Keratinocyte (primary cell): ENCODE results near the gene TMEM132C. TPM values are rescaled to one million over a fixed set of nuclear protein-coding genes. Genes with fewer than 3 reads are reported as not detected.

Experiments
- DNase-seq: peaks from one replicate; pipeline ENCODE4 v3.0.0-alpha.2; 2011; ENCODE audit warnings: low read depth, missing footprints, low spot score
- FAIRE-seq: peaks from 2 replicates; lab custom pipeline; 2011; peaks lifted over from hg19 to GRCh38; lab: Jason Lieb, UNC
- H2AFZ ChIP-seq: 2 replicates; pipeline ENCODE4 v1.6.0; 2012; ENCODE audit warnings: low read length, control low read depth, inconsistent platforms; ENCODE audit not compliant: control insufficient read depth
- H3K27ac ChIP-seq: 2 replicates; pipeline ENCODE4 v1.5.1; 2011; ENCODE audit warnings: low read length; ENCODE audit not compliant: control insufficient read depth, insufficient read depth
- H3K27me3 ChIP-seq: 3 replicates; pipeline ENCODE4 v1.6.0; 2011; ENCODE audit warnings: low read length; ENCODE audit not compliant: control insufficient read depth, insufficient read depth; ENCODE audit errors: extremely low read depth
- H3K36me3 ChIP-seq, 2 experiments: 2 replicates in 1 of 2; 3 replicates in 1 of 2; pipeline ENCODE4 v1.5.1; 2011; ENCODE audit warnings: low read length in 2 of 2, mild to moderate bottlenecking in 1 of 2; ENCODE audit not compliant: control insufficient read depth in 2 of 2, insufficient read depth in 2 of 2; ENCODE audit errors: extremely low read depth in 1 of 2
- H3K4me1 ChIP-seq: 3 replicates; pipeline ENCODE4 v1.5.1; 2011; ENCODE audit warnings: low read length; ENCODE audit not compliant: control insufficient read depth, insufficient read depth; ENCODE audit errors: extremely low read depth
- H3K4me2 ChIP-seq: 3 replicates; pipeline ENCODE4 v1.6.0; 2011; ENCODE audit warnings: low read depth, low read length; ENCODE audit not compliant: control insufficient read depth, insufficient read depth; ENCODE audit errors: extremely low read depth
- H3K4me3 ChIP-seq, 3 experiments: fragments of 200-600 bp in 1 of 3; sonication (generic) in 1 of 3; 2 replicates in 2 of 3; 3 replicates in 1 of 3; pipeline ENCODE4 v1.5.1; 2011 to 2016; ENCODE audit warnings: low read length in 3 of 3, mild to moderate bottlenecking in 3 of 3, control low read depth in 2 of 3, inconsistent platforms in 1 of 3, low read depth in 1 of 3, mixed read lengths in 1 of 3, mixed run types in 1 of 3, moderate library complexity in 1 of 3; ENCODE audit not compliant: control insufficient read depth in 2 of 3, insufficient read depth in 2 of 3; ENCODE audit errors: extremely low read depth in 1 of 3
- H3K79me2 ChIP-seq: 2 replicates; pipeline ENCODE4 v1.6.0; 2012; ENCODE audit warnings: low read length; ENCODE audit not compliant: control insufficient read depth, insufficient read depth
- H3K9ac ChIP-seq: 3 replicates; pipeline ENCODE4 v1.6.0; 2011; ENCODE audit warnings: low read length; ENCODE audit not compliant: control insufficient read depth, insufficient read depth; ENCODE audit errors: extremely low read depth
- H3K9me1 ChIP-seq: 3 replicates; pipeline ENCODE4 v1.6.0; 2011; ENCODE audit warnings: low read length; ENCODE audit not compliant: control insufficient read depth, insufficient read depth; ENCODE audit errors: extremely low read depth
- H3K9me3 ChIP-seq: 2 replicates; pipeline ENCODE4 v1.5.1; 2012; ENCODE audit warnings: low read depth, low read length; ENCODE audit not compliant: control insufficient read depth
- H4K20me1 ChIP-seq: 3 replicates; pipeline ENCODE4 v1.6.0; 2011; ENCODE audit warnings: low read length; ENCODE audit not compliant: control insufficient read depth, insufficient read depth; ENCODE audit errors: extremely low read depth
- CTCF ChIP-seq, 3 experiments: IDR thresholded peaks in 1 of 3; conservative IDR thresholded peaks in 1 of 3; optimal IDR thresholded peaks in 1 of 3; 2 replicates in 2 of 3; 3 replicates in 1 of 3; pipeline versions ENCODE3 to v1.5.1; 2011; ENCODE audit warnings: low read length in 3 of 3, mild to moderate bottlenecking in 3 of 3, moderate library complexity in 2 of 3, control low read depth in 1 of 3, inconsistent platforms in 1 of 3; ENCODE audit not compliant: insufficient read depth in 2 of 3; ENCODE audit errors: extremely low read depth in 1 of 3
- EZH2 ChIP-seq: IDR thresholded peaks from one replicate; pipeline ENCODE4 v1.6.1; 2012; ENCODE audit warnings: inconsistent platforms, mild to moderate bottlenecking, low read length, moderate library complexity
- dilution Hi-C: fragments of 300-500 bp; cut with MboI; formaldehyde crosslinking; loops from one replicate; pipeline ENCODE4 v1.7.0; 2020; ENCODE audit warnings: low sequenced_read_pairs; ENCODE audit not compliant: extremely low pct_ligation_motif_present
- polyA plus RNA-seq, 5 experiments: library from polyadenylated mRNA; depleted of rRNA in 3 of 5; stranded (reverse) in 3 of 5; stranded (forward) in 1 of 5; unstranded in 1 of 5; fragments of >200 nt; gene quantifications; 1 replicate in 1 of 5; 2 replicates in 3 of 5; 3 replicates in 1 of 5; pipeline versions ENCODE4 v1.2.1 to v1.2.3, GENCODE V29; 2011 to 2012; ENCODE audit warnings: missing spikeins in 2 of 5, low read depth in 1 of 5, low replicate concordance in 1 of 5

The TMEM132C gene
- polyA plus RNA-seq, 1 donor (not counting 4 experiments of a cell fraction or from before 2014, with no cell fraction given): not detected

DNA sequence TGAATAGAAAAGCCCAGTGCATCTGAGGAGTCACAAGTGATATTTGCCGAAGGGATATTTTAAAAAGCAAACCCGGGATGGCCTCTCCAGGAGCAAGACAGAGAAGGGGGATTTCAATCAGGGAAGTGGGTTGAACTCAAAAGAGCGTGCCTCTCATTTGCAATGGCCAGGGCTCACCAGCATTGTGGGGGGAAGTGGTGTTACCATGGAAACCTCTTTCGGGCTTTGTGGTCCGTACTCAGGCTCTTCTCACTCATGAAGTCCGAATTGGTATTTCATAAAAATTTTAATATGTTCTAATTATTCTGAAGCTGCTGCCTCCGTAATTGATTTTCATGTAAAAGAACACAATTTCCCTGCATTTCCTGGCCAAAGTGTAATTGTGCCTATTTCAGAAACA lies 476.9 kb downstream of the TMEM132C start:
- dilution Hi-C loops: no loop called here
- TF ChIP-seq CTCF (optimal IDR thresholded peaks at IDR 0.05 in 1 of 3, IDR thresholded peaks at IDR 0.05 in 1 of 3, conservative IDR thresholded peaks at IDR 0.05 in 1 of 3; ENCODE audit: extremely low read depth in 1 of 3, insufficient read depth in 2 of 3, low read length in 3 of 3) (no peak), EZH2 (no peak)
- FAIRE-seq: no peak

GRCh38 chr12:128745772-128746689 lies 479.1 kb downstream of the TMEM132C start:
- Histone ChIP-seq H3K27ac (no peak overlapping the region), H3K9me3 (no peaks in the 10 kb centered on the region), H3K4me3 (no peak overlapping the region), H3K79me2 (no peaks in the 10 kb centered on the region), H3K4me1 (no peaks in the 10 kb centered on the region), H3K4me2 (no peak overlapping the region), H3K9me1 (no peaks in the 10 kb centered on the region), H3K36me3 (no peaks in the 10 kb centered on the region), H2AFZ (no peak overlapping the region), H3K9ac (no peak overlapping the region), H4K20me1 (no peaks in the 10 kb centered on the region), H3K27me3 (no peaks in the 10 kb centered on the region)
- DNase-seq (no peak), FAIRE-seq (no peak)
- dilution Hi-C loops: no loop called here
- TF ChIP-seq EZH2: no peak
- TF ChIP-seq CTCF (optimal IDR thresholded peaks at IDR 0.05 in 1 of 3, IDR thresholded peaks at IDR 0.05 in 1 of 3, conservative IDR thresholded peaks at IDR 0.05 in 1 of 3; ENCODE audit: extremely low read depth in 1 of 3, insufficient read depth in 2 of 3, low read length in 3 of 3): no peak

More for the DNA sequence above, 476.9 kb downstream of the TMEM132C start:
- no peak overlapping the region for H3K4me3 ChIP-seq
- no peaks in the 10 kb centered on the region for H3K9me3 ChIP-seq
- H2AFZ ChIP-seq: no peak overlapping the region
- H3K27me3 ChIP-seq: no peaks in the 10 kb centered on the region
- H3K9me1 ChIP-seq: no peaks in the 10 kb centered on the region
- H3K27ac ChIP-seq: no peak overlapping the region
- H3K79me2 ChIP-seq: no peaks in the 10 kb centered on the region
- no peak overlapping the region for H3K4me2 ChIP-seq
- no peaks in the 10 kb centered on the region for H4K20me1 ChIP-seq
- no peak for DNase-seq
- no peaks in the 10 kb centered on the region for H3K36me3 ChIP-seq
- no peak overlapping the region for H3K9ac ChIP-seq
- no peaks in the 10 kb centered on the region for H3K4me1 ChIP-seq
